CD14-positive monocyte (primary cell): ENCODE measurements around the gene CHMP1A. TPM values are rescaled to one million over a fixed set of nuclear protein-coding genes. Genes with fewer than 3 reads are reported as not detected.

ENCODE experiments used
- DNase-seq, 3 donors: peaks; one replicate each; pipeline ENCODE4 v3.0.0-alpha.2; 2011 to 2022
- H2AFZ ChIP-seq: 2 replicates; pipeline ENCODE4 v1.6.0; 2012; ENCODE audit warnings: mild to moderate bottlenecking, low read depth, low read length, inconsistent platforms; ENCODE audit not compliant: insufficient read depth, poor library complexity, severe bottlenecking
- H3K27ac ChIP-seq, 2 donors: 1 replicate in 1 of 2; 2 replicates in 1 of 2; pipeline ENCODE4 v1.5.1; 2012 to 2013; ENCODE audit warnings: low read length in 2 of 2, control low read depth in 1 of 2, inconsistent platforms in 1 of 2, low read depth in 1 of 2, mild to moderate bottlenecking in 1 of 2
- H3K27me3 ChIP-seq, 2 donors: one replicate each; pipeline versions ENCODE4 v1.6.0 to v1.6.1; 2011 to 2013; ENCODE audit warnings: low read length in 2 of 2; ENCODE audit not compliant: control insufficient read depth in 2 of 2, insufficient read depth in 2 of 2
- H3K36me3 ChIP-seq, 2 donors: replicated peaks in 1 of 2; 1 replicate in 1 of 2; 2 replicates in 1 of 2; pipeline versions ENCODE4 v1.5.1 to v1.6.1; 2012 to 2013; ENCODE audit warnings: low read length in 2 of 2, control low read depth in 1 of 2, inconsistent platforms in 1 of 2, mild to moderate bottlenecking in 1 of 2; ENCODE audit not compliant: insufficient read depth in 2 of 2, control insufficient read depth in 1 of 2
- H3K4me1 ChIP-seq, 2 donors: 1 replicate in 1 of 2; 2 replicates in 1 of 2; pipeline versions ENCODE4 v1.5.1 to v1.6.1; 2012 to 2013; ENCODE audit warnings: low read length in 2 of 2, control low read depth in 1 of 2, inconsistent platforms in 1 of 2, mild to moderate bottlenecking in 1 of 2, moderate library complexity in 1 of 2; ENCODE audit not compliant: insufficient read depth in 2 of 2, control insufficient read depth in 1 of 2
- H3K4me2 ChIP-seq: replicated peaks from 2 replicates; pipeline ENCODE3; 2012; ENCODE audit warnings: low read length, moderate library complexity, mild to moderate bottlenecking; ENCODE audit not compliant: poor library complexity, severe bottlenecking; ENCODE audit errors: extremely low read depth
- H3K4me3 ChIP-seq, 3 experiments: fragments of 200-600 bp in 1 of 3; sonication (generic) in 1 of 3; replicated peaks in 1 of 3; 1 replicate in 2 of 3; 2 replicates in 1 of 3; pipeline ENCODE4 v1.5.1; 2011 to 2013; ENCODE audit warnings: low read length in 3 of 3, mild to moderate bottlenecking in 3 of 3, control low read depth in 2 of 3, low read depth in 2 of 3, inconsistent platforms in 1 of 3, moderate library complexity in 1 of 3
- H3K79me2 ChIP-seq: 2 replicates; pipeline ENCODE4 v1.6.0; 2012; ENCODE audit warnings: mild to moderate bottlenecking, control low read depth, inconsistent platforms, low read length, moderate library complexity; ENCODE audit not compliant: insufficient read depth
- H3K9ac ChIP-seq: 2 replicates; pipeline ENCODE4 v1.6.0; 2017; ENCODE audit warnings: low read length, mild to moderate bottlenecking; ENCODE audit not compliant: insufficient read depth, poor library complexity, severe bottlenecking
- H3K9me3 ChIP-seq, 2 donors: replicated peaks in 1 of 2; 1 replicate in 1 of 2; 2 replicates in 1 of 2; pipeline versions ENCODE4 v1.5.1 to v1.6.1; 2012 to 2013; ENCODE audit warnings: low read length in 2 of 2, control low read depth in 1 of 2; ENCODE audit not compliant: control insufficient read depth in 1 of 2, insufficient read depth in 1 of 2
- H4K20me1 ChIP-seq: 2 replicates; pipeline ENCODE4 v1.6.0; 2012; ENCODE audit warnings: mild to moderate bottlenecking, low read length, control low read depth, moderate library complexity; ENCODE audit not compliant: insufficient read depth
- H3K27ac Mint-ChIP-seq, 7 donors: one replicate each; pipeline ENCODE4 v1.8.0; 2020; ENCODE audit warnings: mild to moderate bottlenecking in 7 of 7, mixed read lengths in 7 of 7, moderate library complexity in 6 of 7, inconsistent platforms in 2 of 7
- H3K27me3 Mint-ChIP-seq, 3 donors: one replicate each; pipeline ENCODE4 v1.8.0; 2021 to 2022; ENCODE audit warnings: low read depth in 3 of 3, mild to moderate bottlenecking in 3 of 3, mixed read lengths in 3 of 3, moderate library complexity in 3 of 3, inconsistent platforms in 1 of 3
- H3K36me3 Mint-ChIP-seq, 2 donors: one replicate each; pipeline ENCODE4 v1.8.0; 2020; ENCODE audit warnings: mixed read lengths in 2 of 2, inconsistent platforms in 1 of 2, mild to moderate bottlenecking in 1 of 2
- H3K4me1 Mint-ChIP-seq: one replicate; pipeline ENCODE4 v1.8.0; 2020; ENCODE audit warnings: mild to moderate bottlenecking, mixed read lengths
- H3K4me3 Mint-ChIP-seq, 2 donors: one replicate each; pipeline ENCODE4 v1.8.0; 2020; ENCODE audit warnings: mild to moderate bottlenecking in 2 of 2, mixed read lengths in 2 of 2, moderate library complexity in 1 of 2
- H3K9me3 Mint-ChIP-seq, 7 donors: one replicate each; pipeline ENCODE4 v1.8.0; 2020 to 2022; ENCODE audit warnings: mixed read lengths in 7 of 7, mild to moderate bottlenecking in 6 of 7, moderate library complexity in 6 of 7, inconsistent platforms in 2 of 7
- WGBS: methylation state at CpG from one replicate; pipeline ENCODE4 v1.1.5; 2013; ENCODE audit warnings: missing lambda C conversion rate; ENCODE audit not compliant: insufficient coverage; 5-methylcytosine and 5-hydroxymethylcytosine counted together
- intact Hi-C, 2 donors: fragments of 100-400 bp; cut with micrococcal nuclease; formaldehyde crosslinking; loops; one replicate each; pipeline versions ENCODE4 v1.15.0 to v1.15.1; 2023
- polyA plus RNA-seq, 3 donors: library from polyadenylated mRNA; depleted of rRNA in 1 of 3; unstranded in 2 of 3; stranded (reverse) in 1 of 3; fragments of 300-500 nt in 2 of 3; fragments of >200 nt in 1 of 3; fragmentation: Illumina TruSeq in 2 of 3; gene quantifications; 1 replicate in 2 of 3; 2 replicates in 1 of 3; pipeline ENCODE4 v1.2.3, GENCODE V29; 2012 to 2021
- TF ChIP-seq, protein P1 (sequence below): fragments of 200-600 bp; IDR thresholded peaks from one replicate; pipeline ENCODE4 v1.8.0; 2022; ENCODE audit warnings: antibody characterized with exemption, mild to moderate bottlenecking

Gene CHMP1A
- polyA plus RNA-seq, 3 donors: 57.3 to 85.7 (median 76.6) TPM

DNA sequence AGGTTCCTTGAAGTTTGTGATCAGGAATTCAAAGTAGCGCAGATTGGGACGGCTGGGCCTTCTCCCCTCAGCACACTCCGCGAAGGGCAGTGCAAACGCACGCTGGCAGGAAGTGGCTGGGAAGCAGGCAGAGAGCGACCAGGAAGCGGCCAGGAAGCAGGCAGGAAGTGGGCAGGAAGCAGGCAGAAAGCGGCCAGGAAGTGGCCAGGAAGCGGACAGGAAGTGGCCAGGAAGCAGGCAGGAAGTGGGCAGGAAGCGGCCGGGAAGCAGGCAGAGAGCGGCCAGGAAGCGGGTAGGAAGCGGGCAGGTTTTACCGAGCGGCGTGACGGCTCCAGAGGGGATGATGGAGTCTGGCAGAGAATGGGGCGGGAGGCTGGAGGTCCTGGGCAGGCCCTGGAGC lies 40.9 kb downstream of the CHMP1A start:
- TF ChIP-seq, protein P1, sequence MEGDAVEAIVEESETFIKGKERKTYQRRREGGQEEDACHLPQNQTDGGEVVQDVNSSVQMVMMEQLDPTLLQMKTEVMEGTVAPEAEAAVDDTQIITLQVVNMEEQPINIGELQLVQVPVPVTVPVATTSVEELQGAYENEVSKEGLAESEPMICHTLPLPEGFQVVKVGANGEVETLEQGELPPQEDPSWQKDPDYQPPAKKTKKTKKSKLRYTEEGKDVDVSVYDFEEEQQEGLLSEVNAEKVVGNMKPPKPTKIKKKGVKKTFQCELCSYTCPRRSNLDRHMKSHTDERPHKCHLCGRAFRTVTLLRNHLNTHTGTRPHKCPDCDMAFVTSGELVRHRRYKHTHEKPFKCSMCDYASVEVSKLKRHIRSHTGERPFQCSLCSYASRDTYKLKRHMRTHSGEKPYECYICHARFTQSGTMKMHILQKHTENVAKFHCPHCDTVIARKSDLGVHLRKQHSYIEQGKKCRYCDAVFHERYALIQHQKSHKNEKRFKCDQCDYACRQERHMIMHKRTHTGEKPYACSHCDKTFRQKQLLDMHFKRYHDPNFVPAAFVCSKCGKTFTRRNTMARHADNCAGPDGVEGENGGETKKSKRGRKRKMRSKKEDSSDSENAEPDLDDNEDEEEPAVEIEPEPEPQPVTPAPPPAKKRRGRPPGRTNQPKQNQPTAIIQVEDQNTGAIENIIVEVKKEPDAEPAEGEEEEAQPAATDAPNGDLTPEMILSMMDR: no peak
- Histone ChIP-seq H4K20me1 (no peaks in the 10 kb centered on the region), H3K27ac (no peak overlapping the region), H3K4me3 (no peak overlapping the region), H3K79me2 (no peaks in the 10 kb centered on the region), H3K9ac (no peak overlapping the region), H3K36me3 (no peaks in the 10 kb centered on the region), H3K4me1 (no peaks in the 10 kb centered on the region), H3K27me3 (no peaks in the 10 kb centered on the region), H2AFZ (no peak overlapping the region), H3K9me3 (no peaks in the 10 kb centered on the region), H3K4me2 (no peak overlapping the region)
- no peak overlapping the region for H3K27ac Mint-ChIP-seq
- WGBS: 65% methylated on average over 14 of the region's 20 CpGs
- no peaks in the 10 kb centered on the region for H3K4me1 Mint-ChIP-seq
- H3K9me3 Mint-ChIP-seq: peaks cover 0 to 5% (median 0%) of the 10 kb centered on the region in 7 donors
- intact Hi-C loops: no loop called here
- DNase-seq: no peak
- no peak overlapping the region for H3K4me3 Mint-ChIP-seq
- H3K27me3 Mint-ChIP-seq: peaks cover 6 to 18% (median 8%) of the 10 kb centered on the region in 3 donors
- no peaks in the 10 kb centered on the region for H3K36me3 Mint-ChIP-seq

- H3K27ac ChIP-seq: no peak overlapping the region
- H3K9ac ChIP-seq: no peak overlapping the region
- Mint-ChIP-seq H3K4me1 (no peaks in the 10 kb centered on the region), H3K27me3 (peaks cover 6 to 15% (median 7%) of the 10 kb centered on the region in 3 donors), H3K9me3 (peaks cover 0 to 5% (median 0%) of the 10 kb centered on the region in 7 donors), H3K27ac (no peak overlapping the region), H3K36me3 (no peaks in the 10 kb centered on the region), H3K4me3 (no peak overlapping the region)
- H3K79me2 ChIP-seq: no peaks in the 10 kb centered on the region
- DNase-seq: peak in 2 of 3 donors; percentile 18 to 29
- H2AFZ ChIP-seq: no peak overlapping the region
- intact Hi-C loops: no loop called here
- no peaks in the 10 kb centered on the region for H3K36me3 ChIP-seq
- no peak overlapping the region for H3K4me2 ChIP-seq
- 44% methylated on average over 12 of the region's 17 CpGs for WGBS
- H4K20me1 ChIP-seq: no peaks in the 10 kb centered on the region
- no peaks in the 10 kb centered on the region for H3K9me3 ChIP-seq
- TF ChIP-seq, protein P1: peak; percentile 30
- H3K27me3 ChIP-seq: no peaks in the 10 kb centered on the region
- H3K4me3 ChIP-seq: no peak overlapping the region
- no peaks in the 10 kb centered on the region for H3K4me1 ChIP-seq
Observed at GRCh38 chr16:89615596-89616090, 41.9 kb downstream of the CHMP1A start.
